Activated T-cell treated with anti-CD3 and anti-CD28 coated beads for 48 hours (primary cell): Measurements from ENCODE around the gene GIT2.
A peak's percentile ranks its signal among the peaks of the same experiment; 100 is the strongest.
"Not testable (repeated sequence)": the region's sequence is repeated elsewhere in the genome, so short reads cannot be mapped to it uniquely, and the experiment has no call there.

Experiments
- DNase-seq: peaks from one replicate; pipeline ENCODE4 v3.0.0-alpha.2; 2020; ENCODE audit warnings: low read depth

GIT2 gene

GRCh38 chr12:109995686-109996482, at the start of gene GIT2:
Gene GIT2, minus strand, starts transcription at chr12:109996368. Its CDS starts 144 bp downstream, at chr12:109996224.
- peak; percentile 95 for DNase-seq

DNA sequence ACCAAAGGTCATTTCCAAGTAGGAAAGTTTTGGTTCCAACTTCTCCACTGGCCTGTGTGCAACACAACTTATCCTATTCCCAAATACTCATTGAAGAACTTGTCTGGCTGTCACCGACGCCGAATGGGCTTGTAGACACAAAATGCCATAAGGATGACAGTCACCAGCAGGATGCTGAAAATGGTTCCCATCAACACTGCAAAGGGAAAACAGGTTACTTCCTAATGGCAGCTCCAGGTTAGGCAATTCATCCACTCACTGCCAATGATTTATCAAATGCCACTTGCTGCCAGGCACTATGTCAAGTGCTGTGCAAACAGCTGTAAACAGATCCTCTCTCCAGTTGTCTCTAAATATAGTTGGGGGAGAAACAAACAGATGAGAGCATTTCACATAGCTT, 46.1 kb upstream of the GIT2 start:
- no peak for DNase-seq

DNA sequence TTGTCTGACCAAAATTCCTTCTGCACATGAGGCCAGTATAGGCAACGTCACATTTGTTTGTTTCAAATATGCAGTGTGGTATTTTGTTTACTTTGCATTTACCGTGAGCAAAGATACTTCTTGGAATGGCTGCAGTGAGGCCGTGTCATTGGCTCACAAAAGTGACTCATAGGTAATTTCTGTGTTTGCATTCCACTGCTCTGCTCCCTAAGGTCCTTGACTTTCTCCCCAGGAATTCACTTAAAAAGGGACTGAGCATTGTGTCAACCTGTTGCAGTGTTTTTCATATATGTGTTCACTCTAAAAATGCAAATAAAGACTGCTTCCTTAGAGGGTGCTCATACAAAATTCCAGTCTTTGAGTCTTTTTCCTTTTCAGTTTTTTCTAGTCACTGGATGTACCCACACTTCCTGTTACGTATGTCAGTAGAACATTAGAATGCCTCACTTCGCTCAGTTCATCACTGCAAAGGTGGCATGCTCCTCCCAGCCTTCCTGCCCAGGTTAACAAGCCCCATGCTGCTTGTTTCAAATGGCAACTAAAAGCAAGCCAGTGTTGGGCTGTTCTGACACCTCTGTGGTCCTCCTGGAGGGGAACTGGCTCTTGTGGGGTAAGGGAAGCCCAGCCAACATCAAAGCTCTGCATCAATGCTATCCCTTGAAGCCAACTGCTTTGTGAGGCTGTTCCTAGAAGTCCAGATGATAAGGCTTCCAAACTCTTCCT, 43.1 kb upstream of the GIT2 start:
- DNase-seq = no peak

DNA sequence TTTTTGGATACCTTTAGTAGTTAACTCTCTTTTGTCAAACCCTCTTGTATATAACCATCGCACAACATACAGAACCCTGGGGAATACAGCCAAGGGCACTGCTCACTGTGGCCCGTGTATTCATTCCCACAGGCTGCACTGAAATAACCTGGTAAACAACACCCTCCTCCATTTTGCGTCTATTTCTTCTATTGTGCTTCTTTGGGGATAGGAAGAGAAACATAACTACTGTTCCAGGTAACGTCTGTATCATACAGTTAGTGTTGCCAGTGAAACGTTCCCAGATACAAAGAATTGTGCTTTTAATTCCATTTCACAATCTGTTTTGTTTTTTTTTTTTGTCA, 42.5 kb upstream of the GIT2 start:
- no peak for DNase-seq

GRCh38 chr12:110037315-110037714, 41.1 kb upstream of the GIT2 start:
- no peak for DNase-seq

- no peak for DNase-seq
Observed at GRCh38 chr12:110035534-110036104, 39.5 kb upstream of the GIT2 start.

DNA sequence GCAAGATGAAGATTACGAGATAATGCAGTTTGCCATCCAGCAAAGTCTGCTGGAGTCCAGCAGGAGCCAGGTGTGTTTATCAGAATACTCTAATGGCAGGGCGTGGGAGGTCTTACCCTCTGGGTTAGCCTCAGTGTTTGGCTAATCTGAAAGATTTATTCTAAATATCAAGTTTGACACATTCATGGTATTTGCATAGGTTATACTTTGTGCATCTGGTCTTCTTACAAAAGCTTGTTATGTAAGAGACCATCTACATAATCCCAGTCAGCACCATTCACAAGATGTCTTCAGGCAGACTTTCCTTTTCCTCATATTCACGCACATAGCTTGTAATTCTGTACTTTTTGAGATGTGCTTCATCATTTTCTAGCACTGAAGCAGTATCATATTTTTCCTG, 37.7 kb upstream of the GIT2 start:
- no peak for DNase-seq

- no peak for DNase-seq
Observed at GRCh38 chr12:110029290-110029815, 33.2 kb upstream of the GIT2 start.

DNA sequence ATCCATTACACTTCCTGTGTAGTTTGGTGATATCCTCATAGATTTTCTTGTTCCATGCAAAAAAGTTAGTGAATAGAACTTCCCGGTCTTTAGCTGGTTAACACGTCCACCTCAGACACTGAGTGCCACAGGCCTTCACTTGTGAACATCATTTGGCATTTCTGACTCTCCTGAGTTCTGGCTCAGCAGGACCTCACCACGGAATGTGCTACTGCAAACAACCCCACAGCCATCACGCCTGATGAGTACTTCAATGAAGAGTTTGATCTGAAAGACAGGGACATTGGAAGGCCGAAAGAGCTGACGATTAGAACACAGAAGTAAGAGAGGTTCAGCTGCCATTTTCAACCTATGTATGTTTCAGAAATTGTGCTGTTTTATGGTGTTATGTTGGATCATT, 32.2 kb upstream of the GIT2 start:
- no peak for DNase-seq

DNA sequence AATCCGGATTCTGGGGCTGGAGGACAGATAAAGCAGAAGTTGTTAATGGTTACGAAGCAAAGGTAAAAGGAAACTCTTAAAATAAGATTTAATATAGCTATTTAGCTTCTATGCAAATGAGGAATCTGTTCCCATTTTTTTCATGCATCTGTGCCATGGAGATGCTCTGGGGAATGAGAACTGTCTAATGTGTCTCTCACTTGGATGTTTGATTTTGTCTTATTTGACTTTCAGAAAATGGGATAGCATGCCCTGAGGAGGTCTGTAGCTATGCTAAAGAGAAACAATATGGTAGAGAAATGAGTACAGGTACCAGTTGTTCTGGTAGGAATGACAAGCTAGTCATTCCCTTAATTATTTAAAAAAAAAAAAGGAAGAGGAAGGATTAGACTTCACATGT, 27.9 kb upstream of the GIT2 start:
- DNase-seq = no peak

GRCh38 chr12:110023059-110023980, 27.2 kb upstream of the GIT2 start:
- DNase-seq = no peak

DNA sequence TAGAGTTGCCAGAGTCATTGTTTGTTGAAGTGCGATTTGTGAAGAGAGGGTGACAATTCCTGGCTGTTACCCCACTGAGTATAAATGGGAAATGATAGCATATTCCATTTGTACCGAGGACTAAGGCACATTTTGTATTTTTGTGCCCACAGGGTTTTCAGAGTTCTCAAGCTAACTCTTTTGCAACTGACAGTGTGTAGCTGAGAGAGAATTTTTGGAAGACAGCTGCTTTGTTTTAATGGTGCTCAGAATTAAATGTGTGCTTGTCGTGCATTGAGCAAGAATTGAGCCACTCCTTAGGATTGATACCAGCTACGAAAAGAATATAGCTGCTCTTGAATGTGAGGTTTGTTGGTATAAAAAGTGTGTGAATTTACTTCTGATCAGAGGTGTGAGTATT, 24.8 kb upstream of the GIT2 start:
- no peak for DNase-seq

GRCh38 chr12:110015132-110015531, 19.0 kb upstream of the GIT2 start:
- DNase-seq = no peak

DNA sequence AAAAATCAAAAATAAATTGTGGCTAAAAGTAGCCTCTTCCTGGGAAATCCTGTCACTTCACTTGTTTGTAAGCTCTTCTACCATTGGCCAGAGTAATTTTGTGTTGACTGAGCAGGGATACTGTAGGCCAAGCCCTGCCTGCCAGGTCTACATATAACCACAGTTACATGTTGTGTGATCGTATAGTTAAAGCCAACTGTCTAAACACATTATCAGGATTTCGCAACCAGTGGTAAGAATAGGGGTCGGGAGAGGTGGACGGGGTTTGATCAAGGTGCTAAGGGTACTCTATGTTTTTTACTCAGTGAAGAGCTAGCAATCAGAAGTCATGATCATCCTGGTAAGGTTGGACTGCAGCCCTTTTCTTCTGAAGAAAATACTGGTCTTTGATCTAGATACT, 16.5 kb upstream of the GIT2 start:
- no peak for DNase-seq

- no peak for DNase-seq
Observed at GRCh38 chr12:110012137-110012536, 16.0 kb upstream of the GIT2 start.

DNA sequence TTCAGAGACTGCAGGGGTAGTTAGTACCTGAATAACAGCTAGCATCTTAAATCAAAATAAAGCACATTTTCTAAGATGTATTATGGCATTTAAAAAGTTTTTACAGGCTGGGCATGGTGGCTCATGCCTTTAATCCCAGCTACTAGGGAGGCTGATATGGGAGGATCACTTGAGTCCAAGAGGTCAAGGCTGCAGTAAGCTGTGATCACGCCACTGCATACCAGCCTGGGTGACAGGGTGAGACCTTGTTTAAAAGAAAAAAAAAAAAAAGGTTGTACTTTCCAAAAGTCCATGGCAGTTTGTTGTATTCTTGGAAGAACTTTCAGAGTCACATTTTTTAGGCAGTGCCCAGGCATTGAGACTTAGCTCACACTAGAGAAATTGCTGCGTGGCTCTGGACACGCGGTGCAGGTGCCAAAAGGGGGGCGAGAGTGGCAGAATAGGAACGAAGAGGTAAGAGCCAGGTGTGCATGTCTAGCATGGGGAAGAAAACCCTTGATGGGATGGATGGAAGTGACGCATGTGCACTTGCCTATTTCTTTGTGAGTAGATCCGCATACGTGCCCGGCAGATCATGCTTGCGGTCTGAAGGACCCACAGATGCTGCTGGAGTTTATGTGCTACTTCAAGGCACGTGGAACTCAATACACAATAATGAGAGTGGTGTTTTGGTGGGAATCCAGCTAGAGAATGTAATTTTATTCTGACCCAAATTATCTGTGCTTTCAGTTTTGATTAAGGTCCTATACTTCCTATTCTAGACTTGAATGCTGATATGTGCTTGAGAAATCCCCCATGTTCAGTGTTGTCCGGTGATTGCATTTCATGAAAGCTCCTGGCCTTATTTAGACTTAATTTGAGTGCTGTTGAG, 14.9 kb upstream of the GIT2 start:
- DNase-seq = no peak

GRCh38 chr12:110008681-110009398, 12.7 kb upstream of the GIT2 start:
- DNase-seq = not testable (repeated sequence)

- no peak for DNase-seq
Observed at GRCh38 chr12:110007881-110008280, 11.7 kb upstream of the GIT2 start.

GRCh38 chr12:110006115-110006514, 9.9 kb upstream of the GIT2 start:
- no peak for DNase-seq

DNA sequence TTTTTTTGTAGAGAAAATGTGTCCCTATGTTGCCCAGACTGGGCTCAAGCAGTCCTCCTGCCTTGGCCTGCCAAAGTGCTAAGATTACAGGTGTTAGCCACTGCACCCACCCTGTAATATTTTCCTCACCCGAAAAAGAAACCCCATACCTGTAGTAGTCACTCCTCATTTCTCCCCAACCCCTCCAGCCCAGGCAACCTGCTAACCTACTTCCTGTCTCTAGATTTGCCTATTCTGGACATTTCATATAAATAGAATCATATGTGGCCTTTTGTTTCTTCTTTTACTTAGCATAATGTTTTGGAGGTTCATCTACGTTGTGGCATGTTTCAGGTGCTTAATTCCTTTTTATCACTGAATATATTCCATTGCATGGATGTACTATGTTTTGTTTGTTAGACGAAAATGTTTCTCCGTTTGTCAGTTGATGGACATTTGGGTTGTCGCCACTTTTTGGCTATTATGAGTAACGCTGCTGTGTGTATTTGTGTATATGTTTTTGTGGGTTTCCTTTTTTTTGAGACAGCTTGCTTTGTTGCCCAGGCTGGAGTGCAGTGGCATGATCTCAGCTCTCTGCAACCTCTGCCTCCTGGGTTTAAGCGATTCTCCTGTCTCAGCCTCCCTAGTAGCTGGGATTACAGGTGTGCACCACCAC, 9.3 kb upstream of the GIT2 start:
- DNase-seq = no peak
